Endodermal cell (in vitro differentiated cells): Measurements from ENCODE around the gene CLDN6. TPM values are rescaled to one million over a fixed set of nuclear protein-coding genes. Genes with fewer than 3 reads are reported as not detected.

Source experiments
- DNase-seq: peaks from one replicate; pipeline ENCODE4 v3.0.0-alpha.2; 2017
- H3K27ac ChIP-seq: 2 replicates; pipeline ENCODE4 v1.5.1; 2013; ENCODE audit warnings: mild to moderate bottlenecking, low read depth, low read length, moderate library complexity
- H3K27me3 ChIP-seq: 2 replicates; pipeline ENCODE4 v1.6.1; 2013; ENCODE audit warnings: mild to moderate bottlenecking, low read length, moderate library complexity; ENCODE audit not compliant: insufficient read depth, control insufficient read depth, poor library complexity, severe bottlenecking
- H3K36me3 ChIP-seq: 2 replicates; pipeline ENCODE4 v1.7.0; 2013; ENCODE audit warnings: mild to moderate bottlenecking, low read length, moderate library complexity; ENCODE audit not compliant: control insufficient read depth, insufficient read depth
- H3K4me1 ChIP-seq: one replicate; pipeline ENCODE4 v1.7.0; 2013; ENCODE audit warnings: low read length; ENCODE audit not compliant: control insufficient read depth, insufficient read depth
- H3K4me3 ChIP-seq: 2 replicates; pipeline ENCODE4 v1.5.1; 2013; ENCODE audit warnings: mild to moderate bottlenecking, low read length, moderate library complexity
- H3K9ac ChIP-seq: 2 replicates; pipeline ENCODE4 v1.6.1; 2013; ENCODE audit warnings: mild to moderate bottlenecking, low read length, moderate library complexity; ENCODE audit not compliant: poor library complexity, severe bottlenecking; ENCODE audit errors: extremely low read depth
- H3K9me3 ChIP-seq: 2 replicates; pipeline ENCODE4 v1.6.1; 2013; ENCODE audit warnings: mild to moderate bottlenecking, low read length, moderate library complexity; ENCODE audit not compliant: control insufficient read depth
- H3K27ac Mint-ChIP-seq: 2 replicates; pipeline ENCODE4 v1.8.0; 2020; ENCODE audit warnings: mixed read lengths
- H3K27me3 Mint-ChIP-seq: 2 replicates; pipeline ENCODE4 v1.8.0; 2021; ENCODE audit warnings: mild to moderate bottlenecking, mixed read lengths; ENCODE audit not compliant: insufficient read depth
- H3K36me3 Mint-ChIP-seq: 2 replicates; pipeline ENCODE4 v1.8.0; 2020; ENCODE audit warnings: low read depth, mixed read lengths
- H3K4me1 Mint-ChIP-seq: 2 replicates; pipeline ENCODE4 v1.8.0; 2020; ENCODE audit warnings: mixed read lengths
- H3K4me3 Mint-ChIP-seq: 2 replicates; pipeline ENCODE4 v1.8.0; 2020; ENCODE audit warnings: mild to moderate bottlenecking, moderate library complexity, mixed read lengths
- H3K9me3 Mint-ChIP-seq: 2 replicates; pipeline ENCODE4 v1.8.0; 2020; ENCODE audit warnings: mild to moderate bottlenecking, mixed read lengths
- CTCF ChIP-seq: fragments of 200-600 bp; sonication (generic); conservative IDR thresholded peaks from 2 replicates; pipeline ENCODE4 v1.5.0; 2021; ENCODE audit warnings: antibody characterized with exemption, mild to moderate bottlenecking
- WGBS, 2 experiments: methylation state at CpG; one replicate each; pipeline versions ENCODE4 v1.1.5 to v1.1.7; 2013; ENCODE audit warnings: missing lambda C conversion rate in 2 of 2, mixed read lengths in 1 of 2; ENCODE audit not compliant: insufficient coverage in 1 of 2, insufficient read length in 1 of 2; 5-methylcytosine and 5-hydroxymethylcytosine counted together
- total RNA-seq, 2 donors: library from RNA; stranded (reverse); fragmentation: NEBNext Ultra II Directional in 1 of 2; extraction: Animal tissue kit (Norgen Biotek cat#: 25700) in 1 of 2; gene quantifications; 2 replicates in 1 of 2; 3 replicates in 1 of 2; pipeline ENCODE4 v1.2.1, GENCODE V29; 2021

The CLDN6 gene
- total RNA-seq, 2 donors from 2014 or later = 404 to 572 TPM

GRCh38 chr16:3065742-3066439, 47.9 kb upstream of the CLDN6 start:
- WGBS, 2 experiments = 94 to 95% methylated on average over 18 to 26 of the region's 26 CpGs
- no peak overlapping the region for H3K4me3 ChIP-seq

GRCh38 chr16:3065069-3065741, 47.2 kb upstream of the CLDN6 start, which contains the start of gene IL32:
Gene IL32 (plus strand): TSS chr16:3065640. CDS start chr16:3065812, 172 bp downstream.
- H3K36me3 ChIP-seq = no peaks in the 10 kb centered on the region
- no peak for TF ChIP-seq CTCF
- no peaks in the 10 kb centered on the region for H3K9me3 Mint-ChIP-seq
- H3K27ac Mint-ChIP-seq = no peak within 1 kb of the TSS
- no peak for DNase-seq
- WGBS, 2 experiments = 84 to 89% methylated on average over 10 to 13 of the region's 13 CpGs
- no peaks in the 10 kb centered on the region for H3K9me3 ChIP-seq
- H3K9ac ChIP-seq = no peak within 1 kb of the TSS
- no peaks in the 10 kb centered on the region for H3K36me3 Mint-ChIP-seq
- H3K4me1 ChIP-seq = no peaks in the 10 kb centered on the region
- no peak within 1 kb of the TSS for H3K4me3 Mint-ChIP-seq
- no peak within 1 kb of the TSS for H3K27ac ChIP-seq
- H3K27me3 ChIP-seq = peaks cover under 1% of the 10 kb centered on the region
- H3K4me3 ChIP-seq = no peak within 1 kb of the TSS
- no peaks in the 10 kb centered on the region for H3K4me1 Mint-ChIP-seq
- H3K27me3 Mint-ChIP-seq = peaks cover 6% of the 10 kb centered on the region

More at GRCh38 chr16:3065742-3066439, 47.9 kb upstream of the CLDN6 start:
- Mint-ChIP-seq H3K9me3 (no peaks in the 10 kb centered on the region), H3K4me3 (no peak overlapping the region), H3K27me3 (peaks cover 4% of the 10 kb centered on the region), H3K4me1 (no peaks in the 10 kb centered on the region), H3K36me3 (no peaks in the 10 kb centered on the region), H3K27ac (no peak overlapping the region)
- no peak overlapping the region for H3K9ac ChIP-seq
- H3K36me3 ChIP-seq = no peaks in the 10 kb centered on the region
- H3K27me3 ChIP-seq = no peaks in the 10 kb centered on the region
- H3K27ac ChIP-seq = no peak overlapping the region
- TF ChIP-seq CTCF = no peak
- no peak for DNase-seq
- H3K4me1 ChIP-seq = no peaks in the 10 kb centered on the region
- H3K9me3 ChIP-seq = no peaks in the 10 kb centered on the region

DNA sequence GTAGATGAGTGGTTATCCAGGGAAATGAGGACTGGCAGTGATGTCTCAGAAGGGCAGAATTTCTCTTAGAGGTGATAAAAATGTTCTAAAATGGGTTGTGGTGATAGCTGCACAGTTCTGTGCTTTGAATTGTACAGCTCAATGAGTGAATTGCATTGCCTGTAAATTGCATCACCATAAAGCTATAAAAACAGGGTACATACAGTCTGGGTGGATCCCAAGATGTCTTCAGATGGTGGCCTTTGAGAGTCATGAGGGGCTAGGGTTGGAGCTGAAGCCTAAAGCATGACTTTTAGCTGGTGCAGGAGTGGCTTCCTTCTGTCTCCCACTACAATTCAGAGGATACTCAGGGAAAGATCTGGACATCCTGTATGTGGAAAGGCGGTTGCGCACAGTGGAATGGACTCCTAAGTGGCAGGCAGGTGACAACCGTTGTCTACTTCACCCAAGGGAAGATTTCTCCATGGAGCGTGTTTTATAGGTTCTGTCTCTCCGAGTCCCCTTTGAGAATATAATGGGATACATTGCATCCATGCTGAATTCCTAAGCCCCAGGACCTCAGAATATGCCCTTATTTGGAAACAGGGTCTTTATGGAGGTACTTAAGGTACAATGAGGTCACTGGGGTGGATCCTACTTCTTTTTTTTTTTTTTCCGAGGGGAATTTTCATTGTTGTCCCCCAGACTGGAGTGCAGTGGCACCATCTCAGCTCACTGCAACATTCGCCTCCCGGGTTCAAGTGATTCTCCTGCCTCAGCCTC, 45.8 kb upstream of the CLDN6 start:
- Mint-ChIP-seq H3K27me3 (peaks cover 9% of the 10 kb centered on the region), H3K4me3 (no peak overlapping the region), H3K4me1 (peaks cover 7% of the 10 kb centered on the region), H3K36me3 (no peaks in the 10 kb centered on the region), H3K27ac (peak overlapping the region; percentile 27), H3K9me3 (no peaks in the 10 kb centered on the region)
- no peak for TF ChIP-seq CTCF
- H3K27me3 ChIP-seq = peaks cover 4% of the 10 kb centered on the region
- no peak overlapping the region for H3K4me3 ChIP-seq
- H3K36me3 ChIP-seq = no peaks in the 10 kb centered on the region
- no peak overlapping the region for H3K9ac ChIP-seq
- no peak for DNase-seq
- no peaks in the 10 kb centered on the region for H3K9me3 ChIP-seq
- H3K4me1 ChIP-seq = no peaks in the 10 kb centered on the region
- H3K27ac ChIP-seq = no peak overlapping the region
- WGBS, 2 experiments = 92 to 94% methylated on average over 7 to 8 of the region's 8 CpGs
